Esophagus muscularis mucosa (tissue), 4 donors: ENCODE data around the gene PARVB.

Experiments
- EP300 ChIP-seq: sonication (generic); formaldehyde crosslinking; IDR thresholded peaks from one replicate; pipeline ENCODE4 v1.6.1; 2017; ENCODE audit warnings: antibody characterized with exemption
- POLR2AphosphoS5 ChIP-seq, 2 donors: sonication (generic); formaldehyde crosslinking; IDR thresholded peaks; one replicate each; pipeline ENCODE4 v1.6.1; 2017; ENCODE audit warnings: antibody characterized with exemption in 2 of 2
- TF ChIP-seq, protein P1 (sequence below), 3 experiments: fragments of 200-600 bp in 2 of 3; fragments of 450-650 bp in 1 of 3; sonication (generic) in 2 of 3; IDR thresholded peaks; one replicate each; pipeline ENCODE4 v1.5.1; 2017 to 2019; ENCODE audit warnings: antibody characterized with exemption in 3 of 3, mild to moderate bottlenecking in 2 of 3, moderate library complexity in 1 of 3

GRCh38 chr22:44188316-44188715, 164.2 kb downstream of the PARVB start:
- TF ChIP-seq, protein P1, sequence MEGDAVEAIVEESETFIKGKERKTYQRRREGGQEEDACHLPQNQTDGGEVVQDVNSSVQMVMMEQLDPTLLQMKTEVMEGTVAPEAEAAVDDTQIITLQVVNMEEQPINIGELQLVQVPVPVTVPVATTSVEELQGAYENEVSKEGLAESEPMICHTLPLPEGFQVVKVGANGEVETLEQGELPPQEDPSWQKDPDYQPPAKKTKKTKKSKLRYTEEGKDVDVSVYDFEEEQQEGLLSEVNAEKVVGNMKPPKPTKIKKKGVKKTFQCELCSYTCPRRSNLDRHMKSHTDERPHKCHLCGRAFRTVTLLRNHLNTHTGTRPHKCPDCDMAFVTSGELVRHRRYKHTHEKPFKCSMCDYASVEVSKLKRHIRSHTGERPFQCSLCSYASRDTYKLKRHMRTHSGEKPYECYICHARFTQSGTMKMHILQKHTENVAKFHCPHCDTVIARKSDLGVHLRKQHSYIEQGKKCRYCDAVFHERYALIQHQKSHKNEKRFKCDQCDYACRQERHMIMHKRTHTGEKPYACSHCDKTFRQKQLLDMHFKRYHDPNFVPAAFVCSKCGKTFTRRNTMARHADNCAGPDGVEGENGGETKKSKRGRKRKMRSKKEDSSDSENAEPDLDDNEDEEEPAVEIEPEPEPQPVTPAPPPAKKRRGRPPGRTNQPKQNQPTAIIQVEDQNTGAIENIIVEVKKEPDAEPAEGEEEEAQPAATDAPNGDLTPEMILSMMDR (IDR thresholded peaks at IDR 0.05), result no peak
- TF ChIP-seq POLR2AphosphoS5 (IDR thresholded peaks at IDR 0.05) (no peak), EP300 (no peak)
